EH (cell line): ENCODE results near the gene KIAA2012.

ENCODE experiments used
- DNase-seq: peaks from one replicate; pipeline ENCODE4 v3.0.0-alpha.2; 2015; ENCODE audit warnings: low read depth

Gene KIAA2012

DNA sequence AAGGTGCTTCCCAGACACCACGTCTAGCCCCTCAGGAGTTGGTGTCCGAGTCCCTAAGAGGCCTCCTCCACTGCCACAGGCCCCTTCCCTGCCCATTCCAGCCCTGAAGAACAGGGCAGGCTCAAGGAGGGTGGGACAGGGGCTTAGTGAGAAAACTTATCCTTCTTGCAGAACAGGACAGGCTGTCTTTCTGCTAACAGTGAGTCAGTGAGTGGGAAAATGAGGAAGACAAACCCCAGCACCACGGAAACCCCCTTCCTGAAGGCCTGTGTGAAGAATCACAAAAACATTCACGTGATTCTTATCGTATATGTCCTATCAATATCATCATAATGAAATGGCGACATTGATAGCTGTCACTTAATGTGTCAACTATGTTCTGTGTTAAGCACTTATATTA lies 29.6 kb upstream of the KIAA2012 start:
- no peak for DNase-seq

DNA sequence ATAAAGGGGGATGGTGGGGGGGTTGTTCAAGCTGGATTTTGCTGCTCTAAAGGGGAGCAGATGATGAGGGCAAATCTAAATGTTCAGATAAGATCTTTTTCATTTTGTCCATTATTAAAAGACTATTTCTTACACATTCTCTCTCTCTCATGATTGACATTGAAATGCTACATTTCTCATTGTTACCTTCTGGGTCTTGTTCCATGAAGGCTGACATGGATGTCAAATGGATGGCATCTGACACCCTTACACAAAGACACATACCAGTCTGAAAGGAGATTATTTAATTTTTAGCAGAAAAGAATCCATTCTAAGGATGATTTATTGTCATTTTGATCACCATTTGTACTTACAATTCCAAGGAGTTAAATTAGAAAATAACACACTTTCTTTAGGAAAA lies 28.3 kb upstream of the KIAA2012 start:
- no peak for DNase-seq

GRCh38 chr2:202046572-202046971 lies 26.5 kb upstream of the KIAA2012 start:
- no peak for DNase-seq

DNA sequence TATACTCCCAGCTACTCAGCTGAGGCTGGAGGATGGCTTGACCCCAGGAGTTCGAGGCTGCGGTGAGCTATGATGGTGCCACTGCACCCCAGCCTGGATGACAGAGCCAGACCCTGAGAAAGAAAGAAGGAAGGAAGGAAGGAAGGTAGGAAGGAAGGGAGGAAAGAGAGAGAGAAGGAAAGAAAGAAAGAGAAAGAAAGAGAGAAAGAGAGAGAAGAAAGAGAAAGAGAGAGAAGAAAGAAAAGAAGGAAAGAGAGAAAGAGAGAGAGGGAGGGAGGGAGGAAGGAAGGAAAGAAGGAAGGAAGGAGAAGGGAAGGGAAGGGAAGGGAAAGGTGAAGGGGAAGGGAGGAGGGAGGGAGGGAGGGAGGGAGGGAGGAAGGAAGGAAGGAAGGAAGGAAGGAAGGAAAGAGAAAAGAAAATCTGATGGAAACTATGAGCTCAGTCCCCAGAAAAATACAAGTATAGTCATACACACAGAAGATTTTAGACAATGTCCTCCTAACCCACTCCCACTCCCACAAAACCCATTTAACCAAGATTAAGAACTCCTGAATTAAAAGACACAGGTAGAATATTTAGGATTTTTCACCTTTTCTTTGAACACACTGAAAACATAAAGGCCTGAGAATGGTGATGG lies 23.8 kb upstream of the KIAA2012 start:
- no peak for DNase-seq

DNA sequence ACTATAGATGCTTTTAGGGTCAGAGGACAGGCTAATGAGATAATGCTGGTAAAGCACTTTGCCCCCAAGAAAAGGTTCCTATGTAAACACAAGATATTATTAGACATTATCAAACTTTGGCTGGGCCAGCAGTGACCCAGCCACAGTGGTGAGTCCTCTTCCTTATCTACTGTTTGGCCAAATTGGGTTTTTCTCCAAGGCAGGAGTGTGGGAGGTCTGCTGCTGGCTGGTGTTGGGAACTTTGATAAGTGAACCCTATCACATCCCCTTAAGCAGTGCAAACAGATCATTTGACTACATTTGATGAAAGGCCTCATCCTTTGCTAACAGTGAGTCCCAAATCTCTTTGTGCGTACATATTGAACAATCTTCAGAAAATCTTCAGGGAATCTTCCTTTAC lies 23.2 kb upstream of the KIAA2012 start:
- DNase-seq: no peak

GRCh38 chr2:202050652-202051051 lies 22.4 kb upstream of the KIAA2012 start:
- DNase-seq: no peak

GRCh38 chr2:202051499-202052161 lies 21.4 kb upstream of the KIAA2012 start:
- DNase-seq: peak; percentile 85

GRCh38 chr2:202052235-202052634 lies 20.8 kb upstream of the KIAA2012 start:
- no peak for DNase-seq

DNA sequence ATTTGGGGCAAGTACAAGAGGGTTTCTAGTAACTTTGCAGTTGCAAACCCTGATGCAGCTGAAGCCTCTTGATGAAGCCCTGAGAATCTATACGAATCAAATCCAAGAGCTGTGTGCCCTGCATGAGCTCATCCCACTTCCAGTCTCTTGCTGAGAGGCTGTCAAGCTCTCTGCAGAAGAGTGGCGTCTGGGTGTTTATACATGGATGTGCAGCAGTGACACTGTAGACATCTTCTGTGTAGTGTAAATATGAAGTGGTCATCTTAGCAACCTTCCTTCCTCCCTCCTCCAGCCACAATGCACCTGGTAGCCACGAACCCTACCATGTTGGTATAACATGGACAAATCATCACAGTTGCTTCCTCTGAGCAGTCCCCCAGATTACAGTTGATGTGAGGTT lies 18.4 kb upstream of the KIAA2012 start:
- DNase-seq: no peak

DNA sequence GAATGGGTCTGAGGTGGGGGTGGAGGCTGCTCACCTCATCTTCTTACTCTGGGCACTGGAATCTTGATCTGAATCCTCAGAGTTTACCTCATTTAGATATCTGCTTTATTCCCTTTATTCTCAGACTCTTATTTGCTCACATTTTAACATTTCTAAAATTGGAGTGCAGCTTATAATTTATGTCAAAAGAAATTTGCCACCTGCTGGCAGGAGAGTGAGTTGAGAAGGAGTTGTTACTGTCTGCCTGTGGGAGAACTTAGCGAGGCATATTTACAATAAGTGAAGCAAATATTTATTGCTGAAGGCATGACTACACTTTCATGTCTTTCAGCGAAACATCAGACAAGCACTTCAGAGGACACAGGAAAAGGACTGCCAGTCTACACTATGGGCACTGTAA lies 16.4 kb upstream of the KIAA2012 start:
- peak; percentile 28 for DNase-seq

DNA sequence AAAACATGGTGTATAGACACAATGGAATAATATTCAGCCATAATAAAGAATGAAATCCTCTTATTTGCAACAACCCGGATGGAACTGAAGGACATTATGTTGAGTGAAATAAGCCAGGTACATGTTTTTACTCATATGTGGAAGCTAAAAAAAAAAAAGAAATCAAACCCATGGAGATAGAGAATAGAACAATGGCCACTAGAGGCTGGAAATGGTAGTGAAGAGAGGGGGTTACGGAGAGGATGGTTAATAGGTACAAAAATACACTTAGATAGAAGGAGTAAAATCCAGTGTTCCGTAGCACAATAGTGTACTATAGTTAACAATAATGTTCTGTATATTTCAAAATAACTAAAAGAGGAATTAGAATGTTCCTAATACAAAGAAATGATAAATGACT lies 12.8 kb upstream of the KIAA2012 start:
- DNase-seq: no peak

GRCh38 chr2:202061695-202062094 lies 11.4 kb upstream of the KIAA2012 start:
- no peak for DNase-seq

GRCh38 chr2:202064171-202064880 lies 8.7 kb upstream of the KIAA2012 start:
- DNase-seq: peak; percentile 83

GRCh38 chr2:202064881-202065230 lies 8.2 kb upstream of the KIAA2012 start:
- DNase-seq: no peak

GRCh38 chr2:202065876-202066275 lies 7.2 kb upstream of the KIAA2012 start:
- no peak for DNase-seq

DNA sequence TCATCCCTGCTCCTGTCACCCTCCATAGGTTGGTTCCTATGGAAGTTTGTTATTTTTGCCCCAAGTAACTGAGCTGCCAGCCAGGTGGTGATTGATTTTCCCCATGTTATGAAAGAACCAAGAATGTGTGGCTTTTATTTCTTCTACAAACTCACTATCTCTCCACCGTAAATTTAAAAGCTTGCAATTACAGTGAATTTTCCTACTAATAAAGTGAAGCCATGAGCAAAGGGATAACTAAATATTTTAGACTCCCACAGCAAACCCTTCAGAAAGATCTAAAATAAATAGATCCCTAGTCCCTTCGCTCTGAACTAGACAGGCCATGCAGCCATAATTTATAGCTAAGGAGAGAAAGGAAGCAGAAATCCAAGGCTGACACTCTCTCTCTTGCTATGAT lies 6.2 kb upstream of the KIAA2012 start:
- no peak for DNase-seq

DNA sequence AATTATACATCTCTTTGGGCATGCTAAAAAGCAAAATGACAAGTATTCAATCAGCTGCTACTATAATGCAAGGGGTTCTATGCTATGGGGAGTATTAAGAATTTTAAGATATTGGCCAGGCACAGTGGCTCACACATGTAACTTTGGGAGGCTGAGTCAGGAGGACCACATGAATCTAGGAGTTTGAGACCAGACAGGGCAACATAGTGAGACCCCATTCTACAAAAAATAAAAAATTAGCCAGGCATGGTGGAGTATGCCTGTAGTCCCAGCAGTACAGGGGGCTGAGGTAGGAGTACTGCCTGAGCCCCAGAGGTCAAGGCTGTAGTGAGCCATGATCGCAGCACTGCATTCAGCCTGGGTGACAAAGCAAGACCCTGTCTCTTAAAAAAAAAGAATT lies 5.5 kb upstream of the KIAA2012 start:
- DNase-seq: no peak

DNA sequence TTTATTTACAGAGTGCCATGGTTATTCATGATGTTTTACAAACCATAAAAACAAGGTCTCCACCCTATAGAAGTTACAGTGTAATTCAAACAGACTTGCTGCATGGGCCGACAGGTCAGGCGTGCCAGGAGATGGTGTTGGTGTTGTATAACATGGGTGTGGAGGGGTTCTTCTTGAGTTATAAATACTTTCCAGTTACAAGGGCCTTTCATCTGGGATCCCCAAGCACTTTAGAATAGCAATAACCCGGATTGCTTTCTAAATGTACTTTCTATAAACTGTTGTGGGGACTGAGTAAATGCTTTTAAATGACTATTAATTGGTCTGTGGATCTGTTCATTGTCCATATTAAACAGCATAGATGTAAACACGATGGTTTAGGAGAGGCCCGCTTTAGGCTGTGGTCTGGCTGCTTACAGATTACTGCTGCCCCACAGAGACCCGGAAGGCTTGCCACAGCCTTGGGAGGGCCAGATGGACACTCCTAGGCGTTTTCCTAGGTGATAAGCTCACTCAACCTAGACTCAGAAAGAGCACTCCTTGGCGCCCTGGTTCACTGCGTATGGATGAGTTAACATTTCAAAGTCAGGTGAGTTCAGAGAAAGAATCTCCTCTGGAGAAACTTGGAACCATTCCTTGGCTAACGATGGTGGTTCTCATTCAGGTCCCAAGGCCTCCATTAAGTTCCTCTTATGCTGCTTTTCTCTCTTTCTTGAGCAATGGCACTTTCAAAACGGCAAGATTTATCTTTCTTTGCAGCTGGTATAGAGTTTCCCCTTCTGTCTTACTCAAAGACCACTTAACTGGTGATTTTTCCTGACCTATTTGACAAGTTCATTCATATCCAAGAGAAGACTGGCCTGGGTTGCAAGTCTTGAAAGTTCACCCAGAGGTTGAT lies 3.6 kb upstream of the KIAA2012 start:
- no peak for DNase-seq

GRCh38 chr2:202071107-202071506 lies 1.9 kb upstream of the KIAA2012 start:
- DNase-seq: no peak

DNA sequence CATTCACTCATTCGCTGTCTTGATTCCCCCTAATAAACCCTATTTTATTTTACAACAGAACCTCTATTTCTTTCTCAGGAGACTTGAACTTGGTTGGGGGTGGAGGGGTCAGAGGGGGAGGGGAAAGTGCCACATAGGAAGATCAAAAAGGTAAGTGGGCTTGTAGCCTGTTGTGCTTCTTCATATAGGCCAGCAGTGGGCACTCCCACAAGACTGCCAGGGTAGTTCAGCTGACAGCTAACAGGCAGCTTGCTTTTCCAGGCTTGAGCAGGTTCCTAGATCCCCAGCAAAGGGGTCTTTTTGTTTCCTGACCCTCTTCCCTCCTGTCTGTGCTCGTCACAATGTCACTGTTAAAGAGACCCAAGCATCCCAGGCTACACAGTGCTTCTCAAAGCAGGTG lies 829 bp upstream of the KIAA2012 start:
- peak; percentile 19 for DNase-seq

DNA sequence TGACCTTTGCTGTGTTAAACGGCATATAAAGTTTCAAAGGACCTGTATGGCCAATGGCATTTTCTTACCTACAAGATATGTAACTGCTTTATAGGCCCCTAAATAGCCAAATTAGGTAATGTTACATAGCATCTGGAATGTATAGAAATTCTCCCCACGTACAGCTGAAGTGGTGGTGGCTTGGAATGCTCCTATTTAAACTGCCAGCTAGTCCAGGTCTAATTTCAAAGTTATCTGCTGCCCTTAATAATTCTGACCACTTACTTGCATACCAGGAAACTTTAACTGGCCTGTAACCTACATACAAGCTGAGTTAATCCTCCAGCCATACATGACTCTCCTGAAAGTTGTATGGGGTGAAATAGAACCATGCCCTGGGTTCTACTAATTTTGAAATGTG lies 1.3 kb downstream of the KIAA2012 start:
- no peak for DNase-seq

- no peak for DNase-seq
These were observed 6.3 kb downstream of the KIAA2012 start for GRCh38 chr2:202079310-202079709.

- DNase-seq: peak; percentile 83
These were observed 11.2 kb downstream of the KIAA2012 start for GRCh38 chr2:202084265-202084664.
